NCI-H82 treated with DMSO at 0.1 percent for 48 hours (cell line): ENCODE measurements around the gene RNF220.
A peak's percentile ranks its signal among the peaks of the same experiment; 100 is the strongest.

Experiments
- DNase-seq: peaks from one replicate; lab custom pipeline; 2025; ENCODE audit not compliant: unreplicated experiment; lab: John Stamatoyannopoulos, UW

RNF220 gene

GRCh38 chr1:44519035-44519676 is 114.1 kb downstream of the RNF220 start:
- no peak for DNase-seq

- DNase-seq: no peak
These were observed 116.5 kb downstream of the RNF220 start for GRCh38 chr1:44521378-44522080.

GRCh38 chr1:44523593-44524591 is 118.8 kb downstream of the RNF220 start:
- DNase-seq: no peak

- no peak for DNase-seq
These were observed 119.8 kb downstream of the RNF220 start for GRCh38 chr1:44524655-44525500.

GRCh38 chr1:44526295-44527073 is 121.4 kb downstream of the RNF220 start:
- DNase-seq: no peak

- DNase-seq: no peak
These were observed 126.9 kb downstream of the RNF220 start for GRCh38 chr1:44531785-44532566.

GRCh38 chr1:44532567-44532944 is 127.5 kb downstream of the RNF220 start:
- DNase-seq: no peak

GRCh38 chr1:44534771-44535170 is 129.7 kb downstream of the RNF220 start:
- DNase-seq: no peak

- DNase-seq: no peak
These were observed 131.5 kb downstream of the RNF220 start for GRCh38 chr1:44536357-44537209.

GRCh38 chr1:44537538-44537937 is 132.5 kb downstream of the RNF220 start:
- DNase-seq: no peak

GRCh38 chr1:44537956-44538355 is 132.9 kb downstream of the RNF220 start:
- no peak for DNase-seq

- DNase-seq: no peak
These were observed 135.1 kb downstream of the RNF220 start for GRCh38 chr1:44539991-44540730.

- no peak for DNase-seq
These were observed 137.5 kb downstream of the RNF220 start for GRCh38 chr1:44542420-44543063.

- peak; percentile 81 for DNase-seq
These were observed 138.1 kb downstream of the RNF220 start for GRCh38 chr1:44543064-44543744.

GRCh38 chr1:44543786-44544185 is 138.7 kb downstream of the RNF220 start:
- DNase-seq: no peak

- no peak for DNase-seq
These were observed 139.9 kb downstream of the RNF220 start for GRCh38 chr1:44544960-44545359.
